ENCODE results near the gene ACAT2. TPM values are rescaled to one million over a fixed set of nuclear protein-coding genes. Genes with fewer than 3 reads are reported as not detected.
A peak's percentile ranks its signal among the peaks of the same experiment; 100 is the strongest.

ACAT2 gene
- total RNA-seq, 1 donor: 115 TPM

DNA sequence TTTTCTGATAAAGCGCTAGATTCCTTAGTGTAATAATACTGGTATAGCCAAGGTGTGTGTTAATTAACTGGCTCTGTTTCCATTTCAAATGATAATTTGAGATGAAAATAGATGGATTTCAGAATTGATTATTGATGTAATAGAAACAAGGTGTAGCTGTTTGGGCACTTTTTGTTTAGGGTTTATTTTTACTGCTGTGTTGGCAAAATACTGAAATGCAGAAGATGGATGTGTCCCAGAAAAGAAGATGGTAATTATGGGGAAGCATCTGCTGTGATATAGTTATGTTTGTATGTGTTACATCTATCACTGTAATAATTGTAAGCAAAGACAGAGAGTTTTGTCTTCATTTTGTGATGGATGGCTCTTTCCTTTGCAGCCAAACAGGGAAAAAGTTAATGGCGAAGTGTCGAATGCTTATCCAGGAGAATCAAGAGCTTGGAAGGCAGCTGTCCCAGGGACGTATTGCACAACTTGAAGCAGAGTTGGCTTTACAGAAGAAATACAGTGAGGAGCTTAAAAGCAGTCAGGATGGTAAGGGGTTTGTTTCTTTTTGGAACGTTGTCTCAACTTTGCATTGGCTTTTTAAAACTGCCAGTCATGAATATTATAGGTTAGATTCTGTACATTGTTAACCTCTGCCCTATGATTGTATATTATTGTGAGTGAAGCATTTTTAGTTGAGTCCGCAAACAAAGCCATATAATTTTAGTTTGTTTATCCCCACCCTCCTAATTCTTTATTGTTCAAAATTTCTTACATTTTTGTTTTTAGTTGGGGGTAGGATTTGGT lies 8.6 kb upstream of the ACAT2 start:
- no peak overlapping the region for H3K4me3 ChIP-seq (ENCODE audit: low read depth, low read length)
- no peak for DNase-seq (ENCODE audit: low read depth)
- TF ChIP-seq, protein P1, sequence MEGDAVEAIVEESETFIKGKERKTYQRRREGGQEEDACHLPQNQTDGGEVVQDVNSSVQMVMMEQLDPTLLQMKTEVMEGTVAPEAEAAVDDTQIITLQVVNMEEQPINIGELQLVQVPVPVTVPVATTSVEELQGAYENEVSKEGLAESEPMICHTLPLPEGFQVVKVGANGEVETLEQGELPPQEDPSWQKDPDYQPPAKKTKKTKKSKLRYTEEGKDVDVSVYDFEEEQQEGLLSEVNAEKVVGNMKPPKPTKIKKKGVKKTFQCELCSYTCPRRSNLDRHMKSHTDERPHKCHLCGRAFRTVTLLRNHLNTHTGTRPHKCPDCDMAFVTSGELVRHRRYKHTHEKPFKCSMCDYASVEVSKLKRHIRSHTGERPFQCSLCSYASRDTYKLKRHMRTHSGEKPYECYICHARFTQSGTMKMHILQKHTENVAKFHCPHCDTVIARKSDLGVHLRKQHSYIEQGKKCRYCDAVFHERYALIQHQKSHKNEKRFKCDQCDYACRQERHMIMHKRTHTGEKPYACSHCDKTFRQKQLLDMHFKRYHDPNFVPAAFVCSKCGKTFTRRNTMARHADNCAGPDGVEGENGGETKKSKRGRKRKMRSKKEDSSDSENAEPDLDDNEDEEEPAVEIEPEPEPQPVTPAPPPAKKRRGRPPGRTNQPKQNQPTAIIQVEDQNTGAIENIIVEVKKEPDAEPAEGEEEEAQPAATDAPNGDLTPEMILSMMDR (IDR thresholded peaks at IDR 0.05; ENCODE audit: insufficient read depth, low read depth, low read length): no peak

DNA sequence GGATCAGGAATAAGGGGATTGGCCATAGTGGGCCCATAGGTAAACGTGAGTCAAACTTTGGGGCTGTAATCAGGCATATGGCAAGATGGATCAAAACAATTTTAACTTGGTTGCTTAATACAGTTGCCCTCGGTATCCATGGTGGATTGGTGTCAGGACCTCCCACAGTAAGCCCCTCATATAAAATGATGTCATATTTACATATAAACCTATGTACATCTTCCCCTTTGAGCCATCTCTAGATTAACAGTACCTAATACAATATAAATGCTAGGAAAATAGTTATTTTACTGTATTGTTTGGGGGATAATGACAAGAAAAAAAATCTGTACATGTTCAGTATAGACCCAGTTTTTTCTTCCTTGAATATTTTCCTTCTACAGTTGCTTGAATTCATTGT lies 7.4 kb upstream of the ACAT2 start:
- no peak overlapping the region for H3K4me3 ChIP-seq (ENCODE audit: low read depth, low read length)
- TF ChIP-seq, protein P1 (IDR thresholded peaks at IDR 0.05; ENCODE audit: insufficient read depth, low read depth, low read length): no peak
- DNase-seq (ENCODE audit: low read depth): no peak

DNA sequence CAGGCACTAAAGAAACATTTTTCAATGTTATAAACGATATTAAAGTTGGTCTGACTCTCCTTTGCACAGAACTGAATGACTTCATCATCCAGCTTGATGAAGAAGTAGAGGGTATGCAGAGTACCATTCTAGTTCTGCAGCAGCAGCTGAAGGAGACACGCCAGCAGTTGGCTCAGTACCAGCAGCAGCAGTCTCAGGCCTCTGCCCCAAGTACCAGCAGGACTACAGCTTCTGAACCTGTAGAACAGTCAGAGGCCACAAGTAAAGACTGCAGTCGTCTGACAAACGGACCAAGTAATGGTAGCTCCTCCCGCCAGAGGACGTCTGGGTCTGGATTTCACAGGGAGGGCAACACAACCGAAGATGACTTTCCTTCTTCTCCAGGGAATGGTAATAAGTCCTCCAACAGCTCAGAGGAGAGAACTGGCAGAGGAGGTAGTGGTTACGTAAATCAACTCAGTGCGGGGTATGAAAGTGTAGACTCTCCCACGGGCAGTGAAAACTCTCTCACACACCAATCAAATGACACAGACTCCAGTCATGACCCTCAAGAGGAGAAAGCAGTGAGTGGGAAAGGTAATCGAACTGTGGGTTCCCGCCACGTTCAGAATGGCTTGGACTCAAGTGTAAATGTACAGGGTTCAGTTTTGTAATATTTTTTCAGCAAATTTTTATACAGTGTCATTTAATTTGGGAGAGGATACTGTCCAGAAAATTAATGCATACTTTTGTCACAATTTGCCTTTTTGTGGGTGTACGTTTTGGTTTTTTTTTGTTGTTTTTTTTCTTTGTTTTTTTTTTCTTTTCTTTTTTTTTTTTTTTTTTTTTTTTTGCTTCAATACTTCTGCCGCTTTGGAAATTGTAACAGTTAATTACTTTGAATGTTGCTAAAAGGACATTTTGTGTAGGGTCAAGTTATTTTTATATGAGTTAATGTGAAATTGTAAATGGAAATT lies 6.6 kb upstream of the ACAT2 start:
- no peak for DNase-seq (ENCODE audit: low read depth)
- TF ChIP-seq, protein P1 (IDR thresholded peaks at IDR 0.05; ENCODE audit: insufficient read depth, low read depth, low read length): no peak

DNA sequence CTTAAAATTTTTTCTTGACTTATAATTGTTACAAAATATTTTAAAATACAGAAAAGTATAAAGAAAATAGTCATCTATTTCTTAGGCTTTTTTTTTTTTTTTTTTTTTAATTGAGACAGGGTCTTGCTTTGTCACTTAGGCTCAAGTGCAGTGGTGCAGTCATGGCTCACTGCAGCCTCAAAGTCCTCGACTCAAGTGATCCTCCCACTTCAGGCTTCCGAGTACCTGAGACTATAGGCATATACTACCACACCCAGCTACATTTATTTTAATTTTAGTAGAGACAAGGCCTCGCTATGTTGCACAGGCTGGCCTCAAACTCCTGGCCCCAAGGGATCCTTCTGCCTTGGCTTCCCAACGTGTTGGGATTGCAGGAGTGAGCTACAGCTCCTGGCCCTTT lies 5.3 kb upstream of the ACAT2 start:
- TF ChIP-seq, protein P1 (IDR thresholded peaks at IDR 0.05; ENCODE audit: insufficient read depth, low read depth, low read length): no peak
- DNase-seq (ENCODE audit: low read depth): no peak
- no peak overlapping the region for H3K4me3 ChIP-seq (ENCODE audit: low read depth, low read length)

More for the DNA sequence above, 6.6 kb upstream of the ACAT2 start:
- H3K4me3 ChIP-seq (ENCODE audit: low read depth, low read length): no peak overlapping the region

DNA sequence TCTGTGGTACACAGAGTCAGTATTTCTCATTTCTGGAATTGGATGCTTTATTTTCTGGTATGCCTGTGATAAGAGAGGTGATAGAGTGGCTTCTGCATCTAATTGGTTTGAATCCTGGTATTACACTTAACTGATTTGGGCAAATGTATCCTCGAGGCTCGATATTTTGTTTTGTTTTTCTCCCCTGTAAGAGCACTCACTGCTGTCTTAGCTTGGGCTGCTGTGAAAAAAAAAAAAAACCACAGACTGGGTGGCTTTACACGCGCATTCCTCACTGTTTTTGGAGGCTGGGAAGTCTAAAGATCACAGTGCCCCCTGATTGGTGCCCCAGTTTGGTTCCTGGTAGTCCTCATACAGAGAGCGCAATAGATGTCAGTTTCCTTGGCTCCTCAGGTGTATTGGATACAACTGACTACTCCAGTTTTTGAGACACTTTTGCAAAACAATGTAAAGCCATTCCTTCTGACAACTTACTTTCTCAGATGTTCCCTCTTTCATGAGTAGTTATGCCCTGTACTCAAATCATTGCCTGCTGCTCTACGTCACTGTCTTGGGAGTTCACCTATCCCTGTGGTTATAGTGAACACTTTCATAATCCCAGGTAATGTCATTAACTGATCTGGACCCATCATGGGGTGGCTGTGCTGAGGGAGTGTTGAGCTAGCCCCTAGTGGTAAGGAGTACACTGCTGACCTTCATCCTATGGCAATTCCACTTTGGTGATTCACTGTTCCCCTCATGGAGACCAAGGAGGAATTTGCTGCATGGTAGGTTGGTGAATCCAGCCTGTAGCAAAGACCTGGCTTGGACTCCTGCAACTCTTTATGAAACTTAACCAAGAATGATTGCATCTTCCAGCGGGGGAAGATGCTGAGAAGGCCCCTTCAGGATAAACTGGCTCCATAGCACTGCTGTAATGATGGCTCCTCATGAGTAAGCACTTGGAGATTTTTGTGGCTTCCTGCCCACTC lies 3.5 kb upstream of the ACAT2 start:
- TF ChIP-seq, protein P1 (IDR thresholded peaks at IDR 0.05; ENCODE audit: insufficient read depth, low read depth, low read length): peak; percentile 22
- DNase-seq (ENCODE audit: low read depth): no peak
- no peak overlapping the region for H3K4me3 ChIP-seq (ENCODE audit: low read depth, low read length)

DNA sequence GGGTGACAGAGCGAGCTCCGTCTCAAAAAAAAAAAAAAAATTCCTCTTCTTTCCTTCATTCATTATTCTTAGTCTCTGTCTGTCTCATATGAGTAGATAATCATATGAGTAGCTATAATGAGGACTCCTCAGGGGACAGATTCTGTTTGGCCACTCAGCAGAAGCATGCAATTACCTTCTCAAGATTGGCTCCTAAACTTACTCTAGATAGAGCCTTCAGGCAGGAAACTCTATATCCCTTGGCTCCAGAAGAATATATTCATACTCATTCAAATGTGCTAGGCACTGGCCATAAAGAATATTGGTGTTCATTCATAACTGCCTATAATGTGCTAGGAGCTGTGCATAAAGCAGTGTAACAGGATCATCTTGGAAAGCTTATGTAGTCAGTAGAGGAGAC lies 2.2 kb upstream of the ACAT2 start:
- no peak overlapping the region for H3K4me3 ChIP-seq (ENCODE audit: low read depth, low read length)
- no peak for DNase-seq (ENCODE audit: low read depth)
- TF ChIP-seq, protein P1 (IDR thresholded peaks at IDR 0.05; ENCODE audit: insufficient read depth, low read depth, low read length): no peak
